ENCODE data around the gene DNPEP. TPM values are rescaled to one million over a fixed set of nuclear protein-coding genes. Genes with fewer than 3 reads are reported as not detected.
"Not testable (repeated sequence)": the region's sequence is repeated elsewhere in the genome, so short reads cannot be mapped to it uniquely, and the experiment has no call there.

Gene DNPEP
- total and polyA plus RNA-seq, 2 of the 8 experiments (the other 6 are each of a cell fraction or from before 2014, with no cell fraction given), result 59.8 to 109 TPM

- not testable (repeated sequence) for FAIRE-seq; H3K56ac ChIP-seq (replicated peaks; ENCODE audit: insufficient read length, low read depth, low read length); H3K79me1 ChIP-seq (ENCODE audit: low read depth, low read length); H4K20me1 ChIP-seq (replicated peaks in 1 of 2; ENCODE audit: control insufficient read depth in 1 of 2, insufficient read depth in 2 of 2, low read length in 2 of 2); H2AFZ ChIP-seq (ENCODE audit: low read length); H2BK5ac ChIP-seq (ENCODE audit: low read depth, low read length); H3K36me3 ChIP-seq (ENCODE audit: control insufficient read depth in 2 of 4, insufficient read depth in 4 of 4, low read length in 3 of 4); H3K4ac ChIP-seq (replicated peaks; ENCODE audit: insufficient read length, low read depth, low read length); H2BK15ac ChIP-seq (ENCODE audit: low read length); H3K27ac ChIP-seq (ENCODE audit: low read depth, low read length); H3K4me3 ChIP-seq (ENCODE audit: extremely low read depth in 1 of 4, insufficient read depth in 2 of 4, low read depth in 3 of 4, low read length in 4 of 4); H3K23me2 ChIP-seq (ENCODE audit: low read depth, low read length); H3K9ac ChIP-seq (replicated peaks in 1 of 4; ENCODE audit: extremely low read depth in 1 of 4, low read depth in 3 of 4, low read length in 3 of 4); H3K79me2 ChIP-seq (ENCODE audit: control insufficient read depth in 1 of 2, insufficient read depth in 2 of 2, low read length in 2 of 2); H2BK12ac ChIP-seq (ENCODE audit: low read depth, low read length); H4K8ac ChIP-seq (ENCODE audit: extremely low read depth, insufficient read depth, low read length); H3K14ac ChIP-seq (ENCODE audit: insufficient read length); H3K18ac ChIP-seq (ENCODE audit: extremely low read depth, low read length); H2AK5ac ChIP-seq (ENCODE audit: low read depth, low read length); H4K5ac ChIP-seq (ENCODE audit: insufficient read length, low read depth, low read length); H2BK120ac ChIP-seq (replicated peaks; ENCODE audit: low read depth, low read length); H3K23ac ChIP-seq (ENCODE audit: insufficient read length); H2BK20ac ChIP-seq (ENCODE audit: low read length); H4K91ac ChIP-seq (replicated peaks; ENCODE audit: insufficient read length, low read length); H3K4me2 ChIP-seq (ENCODE audit: insufficient read depth in 1 of 2, low read depth in 2 of 2, low read length in 2 of 2); H3K27me3 ChIP-seq (replicated peaks in 1 of 4; ENCODE audit: control insufficient read depth in 3 of 4, extremely low read depth in 1 of 4, insufficient read depth in 3 of 4, low read length in 3 of 4); H3K9me3 ChIP-seq (ENCODE audit: insufficient read depth in 2 of 2, low read depth in 1 of 2, low read length in 1 of 2); DNase-seq (ENCODE audit: low read depth in 1 of 2, low spot score in 2 of 2)
- 72% methylated on average over 5 of the region's 5 CpGs; no CpG with 5 or more reads in 1 of the 2 experiments for WGBS, 2 experiments (ENCODE audit: extremely low coverage in 1 of 2, insufficient coverage in 1 of 2, insufficient read length in 1 of 2, insufficient replicate concordance in 2 of 2, low coverage in 1 of 2, low lambda C conversion rate in 2 of 2, missing lambda C conversion rate in 1 of 2)
- H3K4me1 ChIP-seq (replicated peaks in 1 of 4; ENCODE audit: control insufficient read depth in 3 of 4, insufficient read depth in 4 of 4, low read length in 3 of 4), result peaks cover 0 to 14% (median 6%) of the 10 kb centered on the region in 4 experiments; a peak in 6 of 7 replicates
- POLR2A ChIA-PET (ENCODE audit: partially characterized antibody), result interaction anchor here (0.8 to 1.2 kb wide), 3 partner anchors 10 to 39 kb away, joined by 3 to 4 read pairs (median 3); no protein-coding TSS in a partner anchor
- CTCF ChIA-PET (ENCODE audit: partially characterized antibody), result interaction anchor here (1.0 to 13.0 kb wide), 8 partner anchors 9 to 119 kb away, joined by 3 to 407 read pairs (median 7); partner anchors contain the start of genes DES and SPEG
These were observed 19.6 kb upstream of the DNPEP start for GRCh38 chr2:219407343-219407742.

Measured in H1 (cell line).